ENCODE measurements around the gene ASB18. TPM values are rescaled to one million over a fixed set of nuclear protein-coding genes. Genes with fewer than 3 reads are reported as not detected.

ASB18 gene
- total RNA-seq, 1 donor from 2014 or later: not detected

GRCh38 chr2:236156860-236157194, 107.4 kb downstream of the ASB18 start:
- ATAC-seq (no peak), DNase-seq (no peak)
- peaks cover 6% of the 10 kb centered on the region for H3K9me3 ChIP-seq
- H3K27me3 ChIP-seq: peaks cover 34% of the 10 kb centered on the region
- H3K4me1 ChIP-seq: no peaks in the 10 kb centered on the region
- intact Hi-C loops (cut with DNase I): no loop called here
- no peak overlapping the region for H3K27ac ChIP-seq
- no peak overlapping the region for H3K4me3 ChIP-seq
- TF ChIP-seq CTCF (IDR thresholded peaks at IDR 0.05): no peak
- H3K36me3 ChIP-seq: no peaks in the 10 kb centered on the region

GRCh38 chr2:236156095-236156859, 107.9 kb downstream of the ASB18 start:
- no peak overlapping the region for H3K4me3 ChIP-seq
- no peak for TF ChIP-seq CTCF (IDR thresholded peaks at IDR 0.05)
- intact Hi-C loops (cut with DNase I): no loop called here
- no peaks in the 10 kb centered on the region for H3K36me3 ChIP-seq
- H3K4me1 ChIP-seq: no peaks in the 10 kb centered on the region
- peaks cover 28% of the 10 kb centered on the region for H3K27me3 ChIP-seq
- no peak overlapping the region for H3K27ac ChIP-seq
- H3K9me3 ChIP-seq: peaks cover 6% of the 10 kb centered on the region
- DNase-seq (peak; percentile 46), ATAC-seq (no peak)

GRCh38 chr2:236155406-236155805, 108.8 kb downstream of the ASB18 start:
- no peak for ATAC-seq

GRCh38 chr2:236146436-236146835, 117.8 kb downstream of the ASB18 start:
- Histone ChIP-seq H3K9me3 (no peaks in the 10 kb centered on the region), H3K4me1 (no peaks in the 10 kb centered on the region), H3K36me3 (no peaks in the 10 kb centered on the region), H3K27ac (no peak overlapping the region), H3K4me3 (no peak overlapping the region), H3K27me3 (peaks cover 8% of the 10 kb centered on the region)
- intact Hi-C loops (cut with DNase I): no loop called here
- peak; percentile 13 for DNase-seq
- ATAC-seq: no peak
- TF ChIP-seq CTCF (IDR thresholded peaks at IDR 0.05): no peak

More at GRCh38 chr2:236155406-236155805, 108.8 kb downstream of the ASB18 start:
- H3K4me1 ChIP-seq: no peaks in the 10 kb centered on the region
- intact Hi-C loops (cut with DNase I): no loop called here
- H3K4me3 ChIP-seq: no peak overlapping the region
- peaks cover 6% of the 10 kb centered on the region for H3K9me3 ChIP-seq
- peak; percentile 8 for DNase-seq
- no peak overlapping the region for H3K27ac ChIP-seq
- TF ChIP-seq CTCF (IDR thresholded peaks at IDR 0.05): no peak
- H3K27me3 ChIP-seq: peaks cover 20% of the 10 kb centered on the region
- H3K36me3 ChIP-seq: no peaks in the 10 kb centered on the region

GRCh38 chr2:236143811-236144210, 120.4 kb downstream of the ASB18 start:
- no peak overlapping the region for H3K4me3 ChIP-seq
- no peak for ATAC-seq
- no peaks in the 10 kb centered on the region for H3K4me1 ChIP-seq
- intact Hi-C loops (cut with DNase I): no loop called here
- no peaks in the 10 kb centered on the region for H3K36me3 ChIP-seq
- no peak for TF ChIP-seq CTCF (IDR thresholded peaks at IDR 0.05)
- H3K27ac ChIP-seq: no peak overlapping the region
- H3K9me3 ChIP-seq: no peaks in the 10 kb centered on the region
- H3K27me3 ChIP-seq: peaks cover 8% of the 10 kb centered on the region
- DNase-seq: no peak

Other genes with a start within 250 kb of the ASB18 start
- gene GBX2, start 96.0 kb downstream of the ASB18 start, total RNA-seq: not detected